IPS-15b (cell line): Measurements from ENCODE around the gene HHIPL2.
"Not testable (repeated sequence)": the region's sequence is repeated elsewhere in the genome, so short reads cannot be mapped to it uniquely, and the experiment has no call there.

Experiments
- H3K27me3 ChIP-seq: one replicate; pipeline ENCODE4 v1.6.1; 2013; ENCODE audit warnings: low read length; ENCODE audit not compliant: control insufficient read depth, insufficient read depth
- H3K36me3 ChIP-seq: one replicate; pipeline ENCODE4 v1.6.1; 2013; ENCODE audit warnings: low read length; ENCODE audit not compliant: control insufficient read depth, insufficient read depth
- H3K4me1 ChIP-seq: one replicate; pipeline ENCODE4 v1.6.1; 2013; ENCODE audit warnings: mild to moderate bottlenecking, low read length; ENCODE audit not compliant: control insufficient read depth, insufficient read depth
- H3K4me3 ChIP-seq: one replicate; pipeline ENCODE4 v1.5.1; 2013; ENCODE audit warnings: low read depth, low read length
- H3K9ac ChIP-seq: one replicate; pipeline ENCODE4 v1.6.1; 2013; ENCODE audit warnings: low read depth, mild to moderate bottlenecking, low read length
- H3K9me3 ChIP-seq: one replicate; pipeline ENCODE4 v1.6.1; 2013; ENCODE audit warnings: mild to moderate bottlenecking, low read length; ENCODE audit not compliant: control insufficient read depth, insufficient read depth

The HHIPL2 gene

DNA sequence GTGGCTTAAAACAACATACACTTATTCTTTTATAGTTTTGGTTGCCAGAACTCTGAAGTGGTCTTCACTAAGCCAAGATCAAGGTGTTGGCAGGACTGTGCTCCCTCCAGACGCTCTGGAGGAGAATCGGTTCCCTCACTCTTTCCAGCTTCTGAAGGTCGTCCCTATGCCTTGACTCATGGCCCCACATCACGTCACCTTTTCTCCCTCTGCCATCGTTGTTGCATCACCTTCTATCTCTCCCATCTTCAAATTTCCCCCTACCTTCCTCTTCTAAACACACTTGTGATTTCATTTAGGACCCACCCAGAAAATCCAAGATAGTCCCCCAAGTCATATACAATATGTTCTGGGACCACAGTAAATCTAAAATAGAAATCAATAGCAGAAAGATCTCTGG lies 12.4 kb downstream of the HHIPL2 start:
- Histone ChIP-seq H3K27me3 (no peaks in the 10 kb centered on the region), H3K4me1 (no peaks in the 10 kb centered on the region), H3K9me3 (no peaks in the 10 kb centered on the region), H3K4me3 (no peak overlapping the region), H3K36me3 (no peaks in the 10 kb centered on the region), H3K9ac (no peak overlapping the region)

DNA sequence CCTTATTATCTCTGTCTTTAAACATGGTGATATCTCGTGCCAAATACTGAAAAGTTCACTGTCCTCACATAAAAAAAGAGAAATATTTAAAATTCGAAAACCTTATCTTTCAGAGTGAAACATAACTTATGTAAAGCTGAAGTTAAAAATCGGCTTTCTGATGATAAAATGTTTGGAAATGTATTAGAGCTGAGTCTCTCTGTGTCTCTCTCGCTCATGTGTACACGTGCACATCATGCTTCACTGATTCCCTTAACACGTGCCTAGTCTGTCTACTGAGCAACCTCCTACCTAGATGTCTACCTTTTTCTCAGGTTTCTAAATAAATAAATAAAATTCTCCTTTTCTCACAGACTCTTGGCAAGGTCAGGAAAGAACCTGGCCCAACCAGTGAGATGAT lies 17.1 kb downstream of the HHIPL2 start:
- Histone ChIP-seq H3K4me3 (no peak overlapping the region), H3K9me3 (no peaks in the 10 kb centered on the region), H3K27me3 (no peaks in the 10 kb centered on the region), H3K9ac (no peak overlapping the region), H3K36me3 (no peaks in the 10 kb centered on the region), H3K4me1 (no peaks in the 10 kb centered on the region)

DNA sequence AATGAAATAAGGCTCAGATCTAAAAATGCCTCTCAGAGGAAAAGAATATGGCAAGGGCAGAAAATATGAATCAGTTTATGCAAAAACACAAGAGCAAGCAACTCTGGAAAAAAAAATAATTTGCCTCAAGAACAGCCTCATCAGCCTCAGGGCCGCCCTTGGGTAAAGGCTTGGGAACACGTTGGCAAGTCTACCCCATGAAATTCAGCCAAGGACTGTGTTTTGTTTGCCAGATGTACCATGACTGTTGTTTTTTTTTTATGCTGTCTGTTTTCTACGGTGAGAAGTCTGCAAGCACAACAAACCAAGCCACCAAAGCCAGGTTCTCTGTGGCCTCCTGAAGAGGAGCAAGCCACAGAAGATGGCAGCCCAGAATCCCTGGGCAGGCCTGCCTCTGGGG lies 18.0 kb downstream of the HHIPL2 start:
- Histone ChIP-seq H3K27me3 (no peaks in the 10 kb centered on the region), H3K36me3 (no peaks in the 10 kb centered on the region), H3K9ac (no peak overlapping the region), H3K9me3 (no peaks in the 10 kb centered on the region), H3K4me3 (no peak overlapping the region), H3K4me1 (no peaks in the 10 kb centered on the region)

DNA sequence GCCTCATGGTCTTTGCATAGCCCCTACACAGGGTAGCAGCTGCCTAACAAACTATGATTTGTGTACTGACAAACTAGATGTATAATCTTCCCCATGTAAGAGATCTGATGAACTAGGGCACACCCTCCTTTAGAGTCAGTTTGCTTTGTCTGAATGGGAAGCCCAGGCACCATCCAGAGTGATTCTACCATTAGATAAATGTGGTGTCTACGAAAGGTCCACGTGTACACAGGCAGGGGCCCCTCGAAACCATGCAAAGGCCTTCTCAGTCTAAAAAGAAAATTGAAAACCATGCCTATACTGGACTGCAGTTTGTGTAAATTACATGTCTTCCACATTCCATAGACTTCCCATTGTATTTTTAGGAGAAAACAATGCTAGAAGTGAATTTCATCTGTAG lies 18.7 kb downstream of the HHIPL2 start:
- H3K4me1 ChIP-seq: no peaks in the 10 kb centered on the region
- H3K9me3 ChIP-seq: no peaks in the 10 kb centered on the region
- H3K9ac ChIP-seq: no peak overlapping the region
- H3K36me3 ChIP-seq: no peaks in the 10 kb centered on the region
- H3K27me3 ChIP-seq: no peaks in the 10 kb centered on the region
- H3K4me3 ChIP-seq: no peak overlapping the region

DNA sequence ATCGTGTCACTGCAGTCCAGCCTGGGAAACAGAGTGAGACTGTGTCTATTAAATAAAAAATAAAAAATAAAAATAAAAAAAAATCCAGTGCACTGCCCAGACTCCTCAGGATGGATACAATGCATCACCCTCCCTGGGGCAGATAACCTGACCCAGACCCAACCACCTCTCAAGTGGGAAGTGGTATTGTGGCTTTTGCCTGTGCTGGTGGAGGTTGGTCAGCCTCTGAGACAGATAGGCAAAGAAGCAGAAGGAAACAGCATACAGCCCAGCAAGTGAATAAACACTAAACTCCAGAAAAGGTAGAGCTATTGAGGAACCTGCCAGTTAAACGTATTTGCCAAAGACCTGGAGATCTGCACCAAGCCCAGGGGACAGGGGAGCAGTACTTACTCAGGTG lies 22.0 kb downstream of the HHIPL2 start:
- Histone ChIP-seq H3K4me1 (no peaks in the 10 kb centered on the region), H3K4me3 (no peak overlapping the region), H3K36me3 (no peaks in the 10 kb centered on the region), H3K9me3 (no peaks in the 10 kb centered on the region), H3K9ac (no peak overlapping the region), H3K27me3 (no peaks in the 10 kb centered on the region)

DNA sequence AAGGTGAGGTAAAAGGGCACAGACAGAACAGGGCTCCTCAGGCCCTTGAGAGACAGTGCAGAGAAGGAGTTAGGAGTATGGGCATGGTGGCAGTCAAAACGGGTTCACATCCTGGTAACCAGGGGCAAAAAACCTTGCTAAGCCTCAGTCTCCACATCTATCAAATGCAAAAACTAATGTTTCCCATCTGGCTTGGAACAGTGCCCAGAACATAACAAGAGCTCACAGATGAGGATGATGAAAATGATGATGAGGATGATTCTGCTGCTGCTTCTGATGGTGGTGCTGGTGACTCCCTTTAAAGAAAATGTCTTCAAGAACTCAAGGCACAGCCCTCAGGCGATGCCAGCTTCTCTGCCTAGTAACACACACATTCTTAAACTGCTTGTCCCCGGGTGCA lies 24.1 kb downstream of the HHIPL2 start:
- no peak overlapping the region for H3K9ac ChIP-seq
- H3K4me3 ChIP-seq: no peak overlapping the region
- H3K9me3 ChIP-seq: no peaks in the 10 kb centered on the region
- H3K27me3 ChIP-seq: no peaks in the 10 kb centered on the region
- H3K4me1 ChIP-seq: no peaks in the 10 kb centered on the region
- no peaks in the 10 kb centered on the region for H3K36me3 ChIP-seq

DNA sequence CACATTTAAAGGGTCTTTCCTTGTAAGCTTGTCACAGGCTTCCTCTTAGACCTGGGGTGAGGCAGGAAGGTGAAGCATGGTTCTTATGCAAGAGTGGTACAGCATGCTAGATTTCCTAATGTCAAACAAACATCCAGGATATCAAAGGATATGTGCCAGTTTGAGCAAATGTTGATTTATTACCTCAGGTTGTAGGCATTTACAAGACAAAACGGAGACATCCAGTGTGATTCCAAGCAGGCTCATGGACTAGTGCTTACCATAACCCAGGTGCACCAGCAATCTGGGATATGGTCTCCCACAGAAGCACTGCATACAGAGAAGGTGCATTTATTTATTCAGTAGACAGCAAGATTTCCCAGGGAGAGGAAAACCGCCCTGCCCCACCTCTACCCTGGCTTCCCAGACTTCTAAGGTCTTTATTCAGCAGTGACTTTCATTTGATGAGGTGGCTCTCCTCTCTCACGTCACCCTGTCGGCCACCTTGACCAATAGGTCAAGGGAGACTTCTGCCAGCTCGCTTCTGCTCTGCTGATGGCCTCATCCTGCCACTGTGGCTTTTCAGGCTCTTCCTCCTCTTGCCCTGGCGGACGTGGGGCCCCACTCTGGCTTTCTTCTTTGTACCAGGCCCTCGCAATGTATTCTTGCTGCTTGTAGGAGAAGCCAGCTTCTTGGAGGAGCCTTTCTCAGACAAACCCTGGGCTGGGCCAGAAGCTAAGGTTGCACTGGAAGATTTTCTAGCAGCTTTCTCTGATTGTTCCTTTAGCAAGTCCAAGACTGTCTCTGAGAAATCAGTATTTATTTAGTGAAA lies 25.6 kb downstream of the HHIPL2 start:
- no peak overlapping the region for H3K9ac ChIP-seq
- no peaks in the 10 kb centered on the region for H3K27me3 ChIP-seq
- H3K4me1 ChIP-seq: no peaks in the 10 kb centered on the region
- H3K9me3 ChIP-seq: no peaks in the 10 kb centered on the region
- no peak overlapping the region for H3K4me3 ChIP-seq
- H3K36me3 ChIP-seq: no peaks in the 10 kb centered on the region

DNA sequence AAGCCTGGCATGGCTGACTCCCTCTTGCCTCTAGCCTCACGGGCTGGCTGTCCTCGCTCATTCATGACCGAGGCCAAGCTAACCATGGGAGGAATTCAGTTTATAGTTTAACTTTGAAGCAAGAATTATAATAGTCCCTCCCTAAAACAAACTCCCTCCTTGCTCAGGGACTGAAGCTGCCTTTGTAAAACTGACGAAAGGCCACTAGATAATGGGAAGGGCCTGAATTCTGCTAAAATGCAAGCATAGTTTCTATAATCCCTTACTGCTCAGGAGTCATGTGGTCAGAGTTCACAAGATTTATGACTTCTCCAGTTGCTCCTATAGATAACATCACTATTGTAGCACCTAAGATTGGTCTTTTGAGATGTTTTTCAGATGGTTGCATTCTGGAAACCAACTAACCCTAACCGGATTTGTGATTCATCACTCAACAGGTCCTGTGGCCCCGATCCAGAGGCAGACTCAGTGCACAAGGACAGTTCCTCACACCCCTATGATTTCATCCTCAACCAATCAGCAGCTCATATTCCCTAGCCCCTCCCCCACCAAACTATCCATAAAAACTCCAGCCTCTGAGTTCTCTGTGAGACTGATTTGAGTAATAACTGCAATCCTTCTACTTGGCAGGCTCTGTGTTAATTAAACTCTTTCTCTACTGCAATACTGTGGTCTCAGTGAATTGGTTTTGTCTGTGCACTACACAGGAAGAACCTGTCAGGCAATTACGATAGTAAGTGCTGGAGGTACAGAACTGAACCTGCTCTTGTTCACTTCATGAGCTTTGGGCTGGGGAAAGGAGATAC lies 26.4 kb downstream of the HHIPL2 start:
- H3K4me1 ChIP-seq: no peaks in the 10 kb centered on the region
- H3K27me3 ChIP-seq: no peaks in the 10 kb centered on the region
- no peaks in the 10 kb centered on the region for H3K9me3 ChIP-seq
- H3K36me3 ChIP-seq: no peaks in the 10 kb centered on the region
- no peak overlapping the region for H3K9ac ChIP-seq
- H3K4me3 ChIP-seq: no peak overlapping the region

DNA sequence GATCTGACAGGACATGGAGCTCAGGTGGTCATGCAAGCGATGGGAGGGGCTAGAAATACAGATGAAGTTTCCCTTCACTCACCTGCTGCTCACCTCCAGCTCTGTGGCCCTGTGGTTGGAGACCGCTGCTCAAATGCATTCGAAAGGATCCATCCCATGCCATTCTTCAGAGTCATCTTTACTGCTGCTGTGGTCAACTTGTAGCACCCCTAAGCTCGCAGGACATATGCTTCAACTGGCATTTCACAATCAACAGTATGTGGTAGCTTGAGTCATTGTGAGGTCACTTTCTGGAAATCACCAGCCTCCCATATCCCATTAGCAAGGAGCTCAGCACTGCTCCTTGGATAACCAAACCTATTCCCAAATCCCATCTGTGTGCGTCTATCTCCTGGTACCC lies 58.4 kb downstream of the HHIPL2 start:
- H3K9me3 ChIP-seq, H3K36me3 ChIP-seq, H3K4me1 ChIP-seq, H3K27me3 ChIP-seq, H3K9ac ChIP-seq, H3K4me3 ChIP-seq: not testable (repeated sequence)

DNA sequence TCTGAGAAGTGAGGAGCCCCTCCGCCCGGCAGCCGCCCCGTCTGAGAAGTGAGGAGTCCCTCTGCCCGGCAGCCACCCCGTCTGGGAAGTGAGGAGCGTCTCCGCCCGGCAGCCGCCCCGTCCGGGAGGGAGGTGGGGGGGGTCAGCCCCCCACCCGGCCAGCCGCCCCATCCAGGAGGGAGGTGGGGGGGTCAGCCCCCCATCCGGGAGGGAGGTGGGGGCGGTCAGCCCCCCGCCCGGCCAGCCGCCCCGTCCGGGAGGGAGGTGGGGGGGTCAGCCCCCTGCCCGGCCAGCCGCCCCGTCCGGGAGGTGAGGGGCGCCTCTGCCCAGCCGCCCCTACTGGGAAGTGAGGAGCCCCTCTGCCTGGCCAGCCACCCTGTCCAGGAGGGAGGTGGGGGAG lies 60.1 kb downstream of the HHIPL2 start:
- not testable (repeated sequence) for H3K4me1 ChIP-seq, H3K9me3 ChIP-seq, H3K36me3 ChIP-seq, H3K27me3 ChIP-seq, H3K9ac ChIP-seq, H3K4me3 ChIP-seq

DNA sequence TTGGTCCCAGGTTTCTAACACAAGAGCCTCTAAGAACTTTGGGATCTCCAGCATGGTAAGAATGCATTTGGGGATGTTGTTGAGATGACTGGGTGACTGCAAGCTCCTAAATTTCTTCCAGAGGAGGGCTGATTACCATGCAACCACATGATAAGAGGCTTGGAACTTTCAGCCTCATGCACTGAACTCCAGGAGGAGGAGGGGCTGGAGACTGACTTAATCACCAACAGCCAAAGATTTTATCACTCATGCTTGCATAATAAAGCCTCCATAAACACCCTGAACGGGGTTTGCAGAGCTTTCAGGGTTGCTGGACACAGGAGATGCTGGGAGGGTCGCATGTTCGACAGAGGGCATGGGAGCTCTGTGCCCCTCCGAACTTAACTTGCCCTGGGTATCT lies 63.9 kb downstream of the HHIPL2 start:
- not testable (repeated sequence) for H3K36me3 ChIP-seq, H3K9me3 ChIP-seq, H3K9ac ChIP-seq, H3K4me3 ChIP-seq, H3K27me3 ChIP-seq, H3K4me1 ChIP-seq

DNA sequence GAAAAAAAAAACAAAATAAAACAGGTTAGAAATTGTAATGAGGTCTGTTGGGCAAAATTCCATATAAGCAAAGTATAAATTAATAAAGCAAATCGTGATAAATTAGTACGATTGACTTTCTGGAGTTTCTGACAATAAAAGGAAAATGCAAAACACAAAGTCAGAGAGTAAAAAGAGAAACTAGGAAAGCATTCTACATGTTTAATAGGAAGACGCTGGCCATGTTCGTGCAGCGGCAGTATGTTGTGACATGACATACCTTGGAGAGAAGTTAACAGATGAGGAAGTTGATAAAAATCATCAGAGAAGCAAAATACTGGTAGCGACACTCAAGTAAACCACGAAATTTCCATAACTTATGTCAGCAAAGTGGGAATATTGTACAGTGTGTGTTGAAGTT lies 68.3 kb downstream of the HHIPL2 start:
- H3K36me3 ChIP-seq, H3K4me3 ChIP-seq, H3K9me3 ChIP-seq: not testable (repeated sequence)

More for the DNA sequence above, 68.3 kb downstream of the HHIPL2 start:
- not testable (repeated sequence) for H3K9ac ChIP-seq, H3K4me1 ChIP-seq, H3K27me3 ChIP-seq
